Activated CD4-positive, alpha-beta T cell treated with anti-CD3 and anti-CD28 coated beads for 36 hours (primary cell): ENCODE measurements around the gene PSKH1. TPM values are rescaled to one million over a fixed set of nuclear protein-coding genes. Genes with fewer than 3 reads are reported as not detected.
"Not testable (repeated sequence)": the region's sequence is repeated elsewhere in the genome, so short reads cannot be mapped to it uniquely, and the experiment has no call there.

Experiments used
- ATAC-seq: fragments of 200-7000 bp; cut with Tn5 transposase; one replicate; pipeline ENCODE4 v1.10.0; 2021; ENCODE audit warnings: mild to moderate bottlenecking, moderate library complexity
- CTCF ChIA-PET: fragments of 350-600 bp; sonication (Branson Sonifier 250); formaldehyde crosslinking; loops from one replicate; lab custom pipeline; 2021; ENCODE audit warnings: antibody characterized with exemption; lab: Charles Lee
- POLR2A ChIA-PET: fragments of 350-600 bp; sonication (Branson Sonifier 250); formaldehyde crosslinking; loops from one replicate; lab custom pipeline; 2021; ENCODE audit warnings: antibody characterized with exemption, inconsistent platforms; lab: Charles Lee
- DNase-seq: peaks from one replicate; pipeline ENCODE4 v3.0.0-alpha.2; 2020
- H3K27ac Mint-ChIP-seq: one replicate; pipeline ENCODE4 v1.8.0; 2021; ENCODE audit warnings: mixed read lengths
- H3K27me3 Mint-ChIP-seq: one replicate; pipeline ENCODE4 v1.8.0; 2021; ENCODE audit warnings: mixed read lengths
- H3K36me3 Mint-ChIP-seq: one replicate; pipeline ENCODE4 v1.8.0; 2021; ENCODE audit warnings: low read depth, mixed read lengths
- H3K4me1 Mint-ChIP-seq: one replicate; pipeline ENCODE4 v1.8.0; 2021; ENCODE audit warnings: mixed read lengths
- H3K4me3 Mint-ChIP-seq: one replicate; pipeline ENCODE4 v1.8.0; 2021; ENCODE audit warnings: mild to moderate bottlenecking, moderate library complexity, mixed read lengths
- H3K9me3 Mint-ChIP-seq: one replicate; pipeline ENCODE4 v1.8.0; 2021; ENCODE audit warnings: low read depth, mixed read lengths
- intact Hi-C, 2 experiments: fragments of 100-400 bp; cut with DNase I in 1 of 2; cut with micrococcal nuclease in 1 of 2; formaldehyde crosslinking; loops; one replicate each; pipeline versions ENCODE4 v1.14.2 to v1.15.1; 2022 to 2024; cut with DNase I, micrococcal nuclease
- total RNA-seq, 2 experiments: library from RNA; stranded (reverse); gene quantifications; one replicate each; pipeline ENCODE4 v1.2.3, GENCODE V29; 2021

Gene PSKH1
- total RNA-seq, 2 experiments from 2014 or later: 11.7 to 11.9 TPM

- Mint-ChIP-seq H3K27ac (no peak overlapping the region), H3K4me1 (peaks cover 39% of the 10 kb centered on the region), H3K9me3 (no peaks in the 10 kb centered on the region), H3K36me3 (peaks cover 11% of the 10 kb centered on the region), H3K4me3 (no peak overlapping the region), H3K27me3 (no peaks in the 10 kb centered on the region)
- intact Hi-C loops: no loop called here
- ATAC-seq: no peak
- ChIA-PET CTCF (interaction anchor here (0.7 to 1.4 kb wide), 3 partner anchors 9 to 18 kb away, joined by 3 to 4 read pairs (median 3); no protein-coding TSS in a partner anchor), POLR2A (no interaction called here)
- DNase-seq: no peak
Measured at GRCh38 chr16:67853670-67854069, 39.4 kb upstream of the PSKH1 start.

- DNase-seq (no peak), ATAC-seq (no peak)
- intact Hi-C loops: no loop called here
- ChIA-PET POLR2A (no interaction called here), CTCF (interaction anchor here (0.8 to 1.4 kb wide), 2 partner anchors 13 to 86 kb away, joined by 3 to 4 read pairs; no protein-coding TSS in a partner anchor)
- Mint-ChIP-seq H3K4me1 (peaks cover 32% of the 10 kb centered on the region), H3K36me3 (peaks cover 5% of the 10 kb centered on the region), H3K4me3 (no peak overlapping the region), H3K27ac (no peak overlapping the region), H3K9me3 (no peaks in the 10 kb centered on the region), H3K27me3 (no peaks in the 10 kb centered on the region)
Measured at GRCh38 chr16:67855789-67856188, 37.3 kb upstream of the PSKH1 start.

GRCh38 chr16:67856927-67857546 lies 36.0 kb upstream of the PSKH1 start:
- ChIA-PET CTCF (interaction anchor here (0.6 kb wide), 1 partner anchor 392 kb away, joined by 3 read pairs; no protein-coding TSS in a partner anchor), POLR2A (interaction anchor here (0.6 kb wide), 1 partner anchor 9 kb away, joined by 3 read pairs; no protein-coding TSS in a partner anchor)
- DNase-seq (no peak), ATAC-seq (no peak)
- Mint-ChIP-seq H3K9me3 (no peaks in the 10 kb centered on the region), H3K4me1 (peaks cover 32% of the 10 kb centered on the region), H3K27ac (peak overlapping the region; percentile 29), H3K27me3 (no peaks in the 10 kb centered on the region), H3K36me3 (peaks cover 15% of the 10 kb centered on the region), H3K4me3 (no peak overlapping the region)
- intact Hi-C loops: no loop called here

- ATAC-seq (peak; percentile 91), DNase-seq (peak; percentile 55)
- H3K4me3 Mint-ChIP-seq: no peak overlapping the region
- no peaks in the 10 kb centered on the region for H3K9me3 Mint-ChIP-seq
- no peaks in the 10 kb centered on the region for H3K27me3 Mint-ChIP-seq
- peaks cover 15% of the 10 kb centered on the region for H3K36me3 Mint-ChIP-seq
- peak overlapping the region; percentile 40 for H3K27ac Mint-ChIP-seq
- POLR2A ChIA-PET: interaction anchor here (0.6 kb wide), 1 partner anchor 10 kb away, joined by 3 read pairs; no protein-coding TSS in a partner anchor
- peaks cover 32% of the 10 kb centered on the region for H3K4me1 Mint-ChIP-seq
- intact Hi-C loops: no loop called here
- CTCF ChIA-PET: interaction anchor here (0.8 to 1.0 kb wide), 2 partner anchors 41 to 49 kb away, joined by 3 to 4 read pairs; no protein-coding TSS in a partner anchor
Measured at GRCh38 chr16:67857547-67858233, 35.4 kb upstream of the PSKH1 start.

GRCh38 chr16:67858500-67858899 lies 34.6 kb upstream of the PSKH1 start:
- Mint-ChIP-seq H3K27me3 (no peaks in the 10 kb centered on the region), H3K36me3 (peaks cover 15% of the 10 kb centered on the region), H3K4me1 (peaks cover 32% of the 10 kb centered on the region), H3K27ac (no peak overlapping the region), H3K4me3 (no peak overlapping the region), H3K9me3 (no peaks in the 10 kb centered on the region)
- ChIA-PET CTCF (interaction anchor here (1.0 to 1.8 kb wide), 3 partner anchors 42 to 337 kb away, joined by 3 to 5 read pairs (median 4); no protein-coding TSS in a partner anchor), POLR2A (interaction anchor here (0.6 to 0.7 kb wide), 2 partner anchors 34 to 50 kb away, joined by 3 read pairs; no protein-coding TSS in a partner anchor)
- DNase-seq (no peak), ATAC-seq (no peak)
- intact Hi-C loops: no loop called here

- CTCF ChIA-PET: interaction anchor here (0.6 to 4.9 kb wide), 5 partner anchors 15 to 151 kb away, joined by 3 to 22 read pairs (median 5); no protein-coding TSS in a partner anchor
- intact Hi-C loops: no loop called here
- Mint-ChIP-seq H3K27ac (peak overlapping the region; percentile 19), H3K9me3 (no peaks in the 10 kb centered on the region), H3K4me1 (peaks cover 20% of the 10 kb centered on the region), H3K4me3 (no peak overlapping the region), H3K36me3 (peaks cover 15% of the 10 kb centered on the region), H3K27me3 (no peaks in the 10 kb centered on the region)
- DNase-seq: no peak
- POLR2A ChIA-PET: no interaction called here
- no peak for ATAC-seq
Measured at GRCh38 chr16:67860589-67861398, 32.3 kb upstream of the PSKH1 start.

- ChIA-PET POLR2A (interaction anchor here (0.9 kb wide), 1 partner anchor 12 kb away, joined by 4 read pairs; no protein-coding TSS in a partner anchor), CTCF (interaction anchor here (0.6 to 4.9 kb wide), 6 partner anchors 15 to 304 kb away, joined by 3 to 22 read pairs (median 4); no protein-coding TSS in a partner anchor)
- no peak for DNase-seq
- intact Hi-C loops: no loop called here
- ATAC-seq: no peak
- H3K27ac Mint-ChIP-seq: peak overlapping the region; percentile 16
- H3K4me1 Mint-ChIP-seq: peaks cover 15% of the 10 kb centered on the region
- H3K27me3 Mint-ChIP-seq: no peaks in the 10 kb centered on the region
- H3K4me3 Mint-ChIP-seq: no peak overlapping the region
- no peaks in the 10 kb centered on the region for H3K9me3 Mint-ChIP-seq
- H3K36me3 Mint-ChIP-seq: peaks cover 17% of the 10 kb centered on the region
Measured at GRCh38 chr16:67861877-67862276, 31.2 kb upstream of the PSKH1 start.

GRCh38 chr16:67862623-67863583 lies 30.2 kb upstream of the PSKH1 start:
- no peak for DNase-seq
- peaks cover 15% of the 10 kb centered on the region for H3K36me3 Mint-ChIP-seq
- no peak for ATAC-seq
- H3K4me1 Mint-ChIP-seq: peaks cover 6% of the 10 kb centered on the region
- H3K4me3 Mint-ChIP-seq: no peak overlapping the region
- no peak overlapping the region for H3K27ac Mint-ChIP-seq
- CTCF ChIA-PET: interaction anchor here (0.5 to 4.9 kb wide), 10 partner anchors 10 to 303 kb away, joined by 3 to 22 read pairs (median 3); no protein-coding TSS in a partner anchor
- POLR2A ChIA-PET: interaction anchor here (0.6 to 0.9 kb wide), 4 partner anchors 13 to 25 kb away, joined by 3 to 4 read pairs (median 4); no protein-coding TSS in a partner anchor
- no peaks in the 10 kb centered on the region for H3K9me3 Mint-ChIP-seq
- H3K27me3 Mint-ChIP-seq: no peaks in the 10 kb centered on the region
- intact Hi-C loops: no loop called here

- H3K27me3 Mint-ChIP-seq, DNase-seq, H3K4me1 Mint-ChIP-seq, ATAC-seq, H3K4me3 Mint-ChIP-seq, H3K9me3 Mint-ChIP-seq, intact Hi-C loops, H3K27ac Mint-ChIP-seq: not testable (repeated sequence)
- peaks cover 15% of the 10 kb centered on the region for H3K36me3 Mint-ChIP-seq
- ChIA-PET CTCF (interaction anchor here (4.9 kb wide), 1 partner anchor 47 kb away, joined by 22 read pairs; no protein-coding TSS in a partner anchor), POLR2A (interaction anchor here (0.6 to 0.8 kb wide), 2 partner anchors 16 to 19 kb away, joined by 3 read pairs; no protein-coding TSS in a partner anchor)
Measured at GRCh38 chr16:67864044-67864443, 29.0 kb upstream of the PSKH1 start.

- Mint-ChIP-seq H3K4me3 (no peak overlapping the region), H3K27me3 (no peaks in the 10 kb centered on the region), H3K36me3 (peaks cover 15% of the 10 kb centered on the region), H3K4me1 (no peaks in the 10 kb centered on the region), H3K9me3 (no peaks in the 10 kb centered on the region), H3K27ac (peak overlapping the region; percentile 15)
- POLR2A ChIA-PET: interaction anchor here (0.6 kb wide), 1 partner anchor 15 kb away, joined by 3 read pairs; no protein-coding TSS in a partner anchor
- intact Hi-C loops: no loop called here
- CTCF ChIA-PET: interaction anchor here (4.9 kb wide), 1 partner anchor 48 kb away, joined by 22 read pairs; no protein-coding TSS in a partner anchor
- ATAC-seq (peak; percentile 26), DNase-seq (no peak)
Measured at GRCh38 chr16:67864594-67864993, 28.5 kb upstream of the PSKH1 start.
